Endothelial cell of umbilical vein (primary cell): ENCODE data around the gene NALF2.

Experiments
- EZH2 ChIP-seq: IDR thresholded peaks from 2 replicates; pipeline ENCODE4 v1.6.1; 2012; ENCODE audit warnings: borderline replicate concordance, low read depth, mild to moderate bottlenecking, moderate library complexity, low read length, inconsistent platforms; ENCODE audit not compliant: severe bottlenecking
- GATA2 ChIP-seq: IDR thresholded peaks from 2 replicates; pipeline ENCODE4 v1.7.0; 2011; ENCODE audit warnings: low read depth, mild to moderate bottlenecking, moderate library complexity, mixed read lengths, low read length; ENCODE audit not compliant: insufficient read length, insufficient read depth
- MYC ChIP-seq: IDR thresholded peaks from one replicate; pipeline ENCODE4 v1.6.1; 2011; ENCODE audit warnings: mild to moderate bottlenecking, low read depth, low read length
- POLR2A ChIP-seq: IDR thresholded peaks from 2 replicates; pipeline ENCODE4 v1.6.1; 2012; ENCODE audit warnings: low read depth, mild to moderate bottlenecking, control low read depth, low read length
- POLR2AphosphoS5 ChIP-seq: IDR thresholded peaks from 2 replicates; pipeline ENCODE4 v1.6.1; 2012; ENCODE audit warnings: low read depth, mild to moderate bottlenecking, control low read depth, low read length, moderate library complexity; ENCODE audit not compliant: insufficient read depth
- TF ChIP-seq, protein P1 (sequence below): IDR thresholded peaks from 2 replicates; pipeline ENCODE4 v1.6.1; 2011; ENCODE audit not compliant: insufficient read depth, insufficient read length
- TF ChIP-seq, protein P2 (sequence below), 2 donors: IDR thresholded peaks; 1 replicate in 1 of 2; 2 replicates in 1 of 2; pipeline ENCODE4 v1.5.1; 2011; ENCODE audit warnings: low read length in 2 of 2, mild to moderate bottlenecking in 2 of 2, moderate library complexity in 2 of 2, control low read depth in 1 of 2, inconsistent platforms in 1 of 2, low read depth in 1 of 2; ENCODE audit not compliant: insufficient read depth in 1 of 2; ENCODE audit errors: extremely low read depth in 1 of 2

DNA sequence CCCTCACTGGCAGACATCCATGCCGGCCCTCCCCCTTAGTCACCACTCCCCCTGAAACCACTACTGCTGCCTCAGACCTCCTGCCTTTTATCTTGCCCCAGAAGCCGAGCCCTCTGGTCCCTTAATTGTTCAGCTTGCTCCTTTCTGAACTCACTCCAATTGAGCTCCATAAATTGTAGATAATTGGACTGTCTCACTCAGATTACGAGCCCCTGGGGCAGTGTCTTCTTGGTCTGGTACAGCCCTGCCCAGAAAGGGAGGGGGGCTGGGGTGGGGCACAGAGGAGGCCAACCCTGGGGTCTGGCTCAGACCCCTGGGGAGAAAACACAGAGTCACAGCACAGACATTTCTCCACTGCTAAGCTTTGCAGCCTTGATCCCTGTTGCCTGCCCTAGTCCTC, 39.4 kb downstream of the NALF2 start:
- TF ChIP-seq, protein P1, sequence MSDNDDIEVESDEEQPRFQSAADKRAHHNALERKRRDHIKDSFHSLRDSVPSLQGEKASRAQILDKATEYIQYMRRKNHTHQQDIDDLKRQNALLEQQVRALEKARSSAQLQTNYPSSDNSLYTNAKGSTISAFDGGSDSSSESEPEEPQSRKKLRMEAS, result no peak
- TF ChIP-seq, protein P2, sequence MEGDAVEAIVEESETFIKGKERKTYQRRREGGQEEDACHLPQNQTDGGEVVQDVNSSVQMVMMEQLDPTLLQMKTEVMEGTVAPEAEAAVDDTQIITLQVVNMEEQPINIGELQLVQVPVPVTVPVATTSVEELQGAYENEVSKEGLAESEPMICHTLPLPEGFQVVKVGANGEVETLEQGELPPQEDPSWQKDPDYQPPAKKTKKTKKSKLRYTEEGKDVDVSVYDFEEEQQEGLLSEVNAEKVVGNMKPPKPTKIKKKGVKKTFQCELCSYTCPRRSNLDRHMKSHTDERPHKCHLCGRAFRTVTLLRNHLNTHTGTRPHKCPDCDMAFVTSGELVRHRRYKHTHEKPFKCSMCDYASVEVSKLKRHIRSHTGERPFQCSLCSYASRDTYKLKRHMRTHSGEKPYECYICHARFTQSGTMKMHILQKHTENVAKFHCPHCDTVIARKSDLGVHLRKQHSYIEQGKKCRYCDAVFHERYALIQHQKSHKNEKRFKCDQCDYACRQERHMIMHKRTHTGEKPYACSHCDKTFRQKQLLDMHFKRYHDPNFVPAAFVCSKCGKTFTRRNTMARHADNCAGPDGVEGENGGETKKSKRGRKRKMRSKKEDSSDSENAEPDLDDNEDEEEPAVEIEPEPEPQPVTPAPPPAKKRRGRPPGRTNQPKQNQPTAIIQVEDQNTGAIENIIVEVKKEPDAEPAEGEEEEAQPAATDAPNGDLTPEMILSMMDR (IDR thresholded peaks at IDR 0.05; ENCODE audit: extremely low read depth in 1 of 2, insufficient read depth in 1 of 2, low read depth in 1 of 2, low read length in 2 of 2), result no peak
- TF ChIP-seq MYC (no peak), GATA2 (no peak), POLR2AphosphoS5 (no peak), POLR2A (no peak), EZH2 (no peak)
